Hematopoietic multipotent progenitor cell (in vitro differentiated cells): ENCODE data around the gene BRWD1. TPM values are rescaled to one million over a fixed set of nuclear protein-coding genes. Genes with fewer than 3 reads are reported as not detected.

Source experiments
- DNase-seq, 3 donors: peaks; one replicate each; pipeline ENCODE4 v3.0.0-alpha.2; 2011 to 2015; ENCODE audit warnings: low read depth in 2 of 3, low spot score in 2 of 3
- small RNA-seq: library from RNA; depleted of rRNA; stranded (forward); fragments of <200 nt; gene quantifications from one replicate; pipeline ENCODE3, GENCODE V24; 2012
- total RNA-seq: library from RNA; depleted of rRNA; stranded (reverse); fragments of >200 nt; gene quantifications from one replicate; pipeline ENCODE4 v1.2.3, GENCODE V29; 2012

The BRWD1 gene
- total RNA-seq, 1 donor: 46.6 TPM

DNA sequence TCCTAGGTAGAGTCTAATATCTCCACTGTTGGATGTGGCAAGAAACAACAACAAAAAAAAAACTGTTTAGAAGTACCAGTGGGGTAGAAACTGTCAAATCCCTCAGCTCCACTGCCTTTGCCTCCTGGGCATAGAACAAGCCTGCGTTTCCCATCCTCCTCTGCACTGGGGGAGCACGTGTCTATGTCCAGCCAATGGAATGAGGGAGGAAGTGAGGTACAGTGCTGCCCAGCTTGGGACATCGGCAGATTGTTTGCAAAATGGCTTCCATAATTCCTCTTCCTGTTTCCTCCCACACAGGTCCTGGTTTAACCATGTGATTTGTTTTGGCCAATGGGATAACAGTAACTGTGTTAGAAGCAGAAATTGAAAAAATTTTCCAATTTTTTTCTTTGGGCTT is 169.2 kb downstream of the BRWD1 start:
- DNase-seq: no peak

DNA sequence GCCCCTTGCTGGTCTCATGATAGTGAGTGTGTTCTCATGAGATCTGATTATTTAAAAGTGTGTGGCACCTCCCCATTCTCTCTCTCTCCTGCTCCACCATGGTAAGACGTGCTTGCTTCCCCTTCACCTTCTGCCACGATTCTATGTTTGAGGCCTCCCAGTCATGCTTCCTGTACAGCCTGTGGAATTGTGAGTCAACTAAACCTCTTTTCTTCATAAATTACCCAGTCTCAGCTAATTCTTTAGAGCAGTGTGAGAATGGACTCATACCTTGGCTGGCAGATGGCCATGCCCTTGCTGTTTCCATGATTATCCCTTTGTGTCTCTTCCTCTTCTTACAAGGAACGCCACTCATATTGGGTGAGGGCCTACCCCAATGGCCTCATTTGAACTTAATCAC is 170.5 kb downstream of the BRWD1 start:
- no peak for DNase-seq

DNA sequence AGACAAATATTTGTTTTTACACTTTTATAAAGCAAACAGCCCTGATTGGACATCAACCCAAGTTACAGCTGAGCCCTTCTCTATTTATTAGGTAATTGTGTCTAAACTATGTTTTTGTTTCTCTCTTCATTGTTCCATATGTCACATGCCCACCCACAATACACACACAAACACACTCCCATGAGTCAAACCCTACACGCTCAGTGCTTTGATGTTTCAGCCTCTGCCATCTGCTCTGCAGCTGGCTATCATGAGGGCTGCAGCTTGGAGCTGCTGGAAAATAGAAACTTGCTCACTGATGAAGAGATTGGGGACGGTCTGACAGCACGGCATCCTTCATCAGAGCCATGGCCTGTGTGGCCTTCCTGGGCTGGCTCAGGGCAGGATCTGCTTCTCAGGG is 171.9 kb downstream of the BRWD1 start:
- no peak for DNase-seq

DNA sequence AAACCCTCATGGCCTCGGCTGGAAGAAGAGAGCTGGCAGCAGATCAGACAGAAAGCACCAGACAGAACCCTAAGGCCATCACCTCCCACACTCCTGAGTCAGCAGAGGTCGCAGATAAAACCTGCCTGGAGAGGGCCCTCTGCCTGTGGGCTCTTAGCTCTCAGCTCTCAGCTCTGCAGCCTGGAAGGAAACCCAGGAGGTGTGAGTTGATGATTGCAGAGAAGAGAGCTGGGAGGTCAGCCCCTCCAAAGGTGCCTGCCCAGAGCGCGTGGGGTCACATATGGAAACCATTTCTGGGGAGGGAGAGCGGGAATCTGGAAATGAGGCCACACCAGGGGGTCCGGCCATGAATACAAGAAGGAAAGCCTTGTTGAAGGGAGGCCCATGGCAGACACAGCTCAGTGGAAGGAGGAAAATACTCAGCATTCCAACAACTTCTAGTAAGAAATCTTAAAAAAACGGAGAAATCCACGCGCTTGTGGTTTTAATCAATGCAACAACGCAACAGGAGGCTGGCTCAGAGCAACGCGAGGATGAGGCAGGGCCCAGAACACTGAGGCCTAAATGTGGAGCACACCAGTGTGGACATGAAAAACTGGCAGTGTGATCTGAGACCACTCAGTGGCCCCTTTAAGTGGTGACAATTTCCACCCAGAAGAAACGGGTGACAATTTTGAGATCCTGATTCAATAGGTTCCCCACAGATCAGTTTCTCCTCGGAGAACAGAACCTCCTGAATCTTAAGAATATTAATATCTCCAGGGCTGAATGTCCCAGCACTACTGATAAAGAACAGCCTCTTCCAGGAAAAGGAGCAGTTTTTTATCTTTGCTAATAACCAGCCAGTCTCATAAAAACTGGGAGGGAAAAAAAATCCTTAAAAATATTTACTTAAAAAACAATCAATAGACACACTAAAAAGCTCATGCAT is 175.9 kb downstream of the BRWD1 start:
- DNase-seq: peak in 1 of 3 donors; percentile 12

DNA sequence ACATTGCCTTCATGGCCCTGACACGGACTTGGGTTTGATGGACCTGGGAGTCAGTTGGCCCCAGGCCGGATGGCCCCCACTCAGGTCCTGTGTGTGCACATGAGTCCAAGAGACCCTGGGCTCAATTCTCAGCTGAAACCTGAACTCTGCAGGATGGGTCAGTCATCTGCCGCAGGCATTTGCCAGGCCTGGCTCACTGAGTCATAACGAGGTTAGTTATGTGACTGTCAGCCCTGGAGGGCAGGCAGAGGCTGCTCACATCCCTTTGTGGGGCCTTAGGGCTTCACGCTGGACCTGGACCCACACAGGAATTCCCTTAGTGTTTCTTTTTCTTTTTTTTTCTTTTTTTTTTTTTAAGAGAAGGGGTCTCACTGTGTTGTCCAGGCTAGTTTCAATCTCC is 176.7 kb downstream of the BRWD1 start:
- DNase-seq: no peak

DNA sequence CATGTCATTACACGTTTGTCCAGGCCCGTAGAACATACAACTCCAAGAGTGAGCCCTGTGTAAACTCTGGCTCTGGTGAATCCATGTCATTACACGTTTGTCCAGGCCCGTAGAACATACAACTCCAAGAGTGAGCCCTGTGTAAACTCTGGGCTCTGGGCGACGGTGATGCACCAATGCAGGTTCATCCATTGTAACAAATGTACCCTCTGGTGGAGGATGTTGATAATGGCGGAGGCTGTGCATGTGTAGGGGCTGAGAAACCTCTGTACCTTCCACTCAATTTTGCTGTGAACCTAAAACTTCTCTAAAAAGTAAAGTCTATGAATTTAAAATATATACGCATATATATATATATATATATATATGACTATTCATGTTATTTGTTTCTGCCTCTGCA is 177.3 kb downstream of the BRWD1 start:
- peak in 2 of 3 donors; percentile 59 to 85 for DNase-seq

DNA sequence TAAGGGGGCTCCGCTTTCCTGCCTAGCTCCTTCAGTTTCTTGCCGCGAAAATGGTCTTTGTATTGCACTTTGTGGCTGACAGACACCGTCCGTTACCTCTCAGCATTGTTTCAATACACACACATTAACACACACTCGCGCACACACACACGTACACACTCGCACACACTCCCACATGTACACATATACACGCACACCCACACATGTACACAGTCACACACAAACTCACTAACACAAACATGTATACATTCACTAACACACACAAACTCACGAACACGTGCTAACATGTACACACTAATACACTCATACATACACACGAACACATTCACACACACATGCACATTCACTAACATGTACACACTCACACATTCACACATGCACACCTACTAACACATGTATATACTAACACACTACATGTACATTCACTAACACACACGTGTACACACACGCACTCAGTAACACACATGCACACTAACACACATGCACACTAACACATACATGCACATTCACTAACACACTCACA is 179.1 kb downstream of the BRWD1 start:
- DNase-seq: no peak

Small RNA genes within 50 kb of the gene (small RNA-seq; reads per million reads assigned to genes)
- gene RF00019: not detected

Other genes with a start within 250 kb of the BRWD1 start
- 21.3 TPM for gene PSMG1, start 130.2 kb downstream of the BRWD1 start, total RNA-seq
- 76.2 TPM for gene HMGN1, start 35.5 kb upstream of the BRWD1 start, total RNA-seq
- gene LCA5L, start 132.1 kb upstream of the BRWD1 start, total RNA-seq: 0.27 TPM
- 0.27 TPM for gene SH3BGR, start 138.3 kb upstream of the BRWD1 start, total RNA-seq